Keratinocyte (primary cell): ENCODE results near the gene CHST12. TPM values are rescaled to one million over a fixed set of nuclear protein-coding genes. Genes with fewer than 3 reads are reported as not detected.

Experiments used
- DNase-seq: peaks from one replicate; pipeline ENCODE4 v3.0.0-alpha.2; 2011; ENCODE audit warnings: low read depth, missing footprints, low spot score
- FAIRE-seq: peaks from 2 replicates; lab custom pipeline; 2011; peaks lifted over from hg19 to GRCh38; lab: Jason Lieb, UNC
- H2AFZ ChIP-seq: 2 replicates; pipeline ENCODE4 v1.6.0; 2012; ENCODE audit warnings: low read length, control low read depth, inconsistent platforms; ENCODE audit not compliant: control insufficient read depth
- H3K27ac ChIP-seq: 2 replicates; pipeline ENCODE4 v1.5.1; 2011; ENCODE audit warnings: low read length; ENCODE audit not compliant: control insufficient read depth, insufficient read depth
- H3K27me3 ChIP-seq: 3 replicates; pipeline ENCODE4 v1.6.0; 2011; ENCODE audit warnings: low read length; ENCODE audit not compliant: control insufficient read depth, insufficient read depth; ENCODE audit errors: extremely low read depth
- H3K36me3 ChIP-seq, 2 experiments: 2 replicates in 1 of 2; 3 replicates in 1 of 2; pipeline ENCODE4 v1.5.1; 2011; ENCODE audit warnings: low read length in 2 of 2, mild to moderate bottlenecking in 1 of 2; ENCODE audit not compliant: control insufficient read depth in 2 of 2, insufficient read depth in 2 of 2; ENCODE audit errors: extremely low read depth in 1 of 2
- H3K4me1 ChIP-seq: 3 replicates; pipeline ENCODE4 v1.5.1; 2011; ENCODE audit warnings: low read length; ENCODE audit not compliant: control insufficient read depth, insufficient read depth; ENCODE audit errors: extremely low read depth
- H3K4me2 ChIP-seq: 3 replicates; pipeline ENCODE4 v1.6.0; 2011; ENCODE audit warnings: low read depth, low read length; ENCODE audit not compliant: control insufficient read depth, insufficient read depth; ENCODE audit errors: extremely low read depth
- H3K4me3 ChIP-seq, 3 experiments: fragments of 200-600 bp in 1 of 3; sonication (generic) in 1 of 3; 2 replicates in 2 of 3; 3 replicates in 1 of 3; pipeline ENCODE4 v1.5.1; 2011 to 2016; ENCODE audit warnings: low read length in 3 of 3, mild to moderate bottlenecking in 3 of 3, control low read depth in 2 of 3, inconsistent platforms in 1 of 3, low read depth in 1 of 3, mixed read lengths in 1 of 3, mixed run types in 1 of 3, moderate library complexity in 1 of 3; ENCODE audit not compliant: control insufficient read depth in 2 of 3, insufficient read depth in 2 of 3; ENCODE audit errors: extremely low read depth in 1 of 3
- H3K79me2 ChIP-seq: 2 replicates; pipeline ENCODE4 v1.6.0; 2012; ENCODE audit warnings: low read length; ENCODE audit not compliant: control insufficient read depth, insufficient read depth
- H3K9ac ChIP-seq: 3 replicates; pipeline ENCODE4 v1.6.0; 2011; ENCODE audit warnings: low read length; ENCODE audit not compliant: control insufficient read depth, insufficient read depth; ENCODE audit errors: extremely low read depth
- H3K9me1 ChIP-seq: 3 replicates; pipeline ENCODE4 v1.6.0; 2011; ENCODE audit warnings: low read length; ENCODE audit not compliant: control insufficient read depth, insufficient read depth; ENCODE audit errors: extremely low read depth
- H3K9me3 ChIP-seq: 2 replicates; pipeline ENCODE4 v1.5.1; 2012; ENCODE audit warnings: low read depth, low read length; ENCODE audit not compliant: control insufficient read depth
- H4K20me1 ChIP-seq: 3 replicates; pipeline ENCODE4 v1.6.0; 2011; ENCODE audit warnings: low read length; ENCODE audit not compliant: control insufficient read depth, insufficient read depth; ENCODE audit errors: extremely low read depth
- CTCF ChIP-seq, 3 experiments: IDR thresholded peaks in 1 of 3; conservative IDR thresholded peaks in 1 of 3; optimal IDR thresholded peaks in 1 of 3; 2 replicates in 2 of 3; 3 replicates in 1 of 3; pipeline versions ENCODE3 to v1.5.1; 2011; ENCODE audit warnings: low read length in 3 of 3, mild to moderate bottlenecking in 3 of 3, moderate library complexity in 2 of 3, control low read depth in 1 of 3, inconsistent platforms in 1 of 3; ENCODE audit not compliant: insufficient read depth in 2 of 3; ENCODE audit errors: extremely low read depth in 1 of 3
- EZH2 ChIP-seq: IDR thresholded peaks from one replicate; pipeline ENCODE4 v1.6.1; 2012; ENCODE audit warnings: inconsistent platforms, mild to moderate bottlenecking, low read length, moderate library complexity
- dilution Hi-C: fragments of 300-500 bp; cut with MboI; formaldehyde crosslinking; loops from one replicate; pipeline ENCODE4 v1.7.0; 2020; ENCODE audit warnings: low sequenced_read_pairs; ENCODE audit not compliant: extremely low pct_ligation_motif_present
- polyA plus RNA-seq, 5 experiments: library from polyadenylated mRNA; depleted of rRNA in 3 of 5; stranded (reverse) in 3 of 5; stranded (forward) in 1 of 5; unstranded in 1 of 5; fragments of >200 nt; gene quantifications; 1 replicate in 1 of 5; 2 replicates in 3 of 5; 3 replicates in 1 of 5; pipeline versions ENCODE4 v1.2.1 to v1.2.3, GENCODE V29; 2011 to 2012; ENCODE audit warnings: missing spikeins in 2 of 5, low read depth in 1 of 5, low replicate concordance in 1 of 5

The CHST12 gene
- polyA plus RNA-seq, 1 donor (not counting 4 experiments of a cell fraction or from before 2014, with no cell fraction given): 5.0 TPM

GRCh38 chr7:2405201-2405600 is 1.8 kb downstream of the CHST12 start:
- no peak for FAIRE-seq
- no peaks in the 10 kb centered on the region for H4K20me1 ChIP-seq
- no peak overlapping the region for H3K4me3 ChIP-seq
- peaks cover 13% of the 10 kb centered on the region for H3K4me1 ChIP-seq
- no peak overlapping the region for H3K9ac ChIP-seq
- no peaks in the 10 kb centered on the region for H3K36me3 ChIP-seq
- no peak overlapping the region for H2AFZ ChIP-seq
- no peaks in the 10 kb centered on the region for H3K9me3 ChIP-seq
- H3K27me3 ChIP-seq: no peaks in the 10 kb centered on the region
- no peak for DNase-seq
- H3K4me2 ChIP-seq: no peak overlapping the region
- TF ChIP-seq CTCF (optimal IDR thresholded peaks at IDR 0.05 in 1 of 3, IDR thresholded peaks at IDR 0.05 in 1 of 3, conservative IDR thresholded peaks at IDR 0.05 in 1 of 3; ENCODE audit: extremely low read depth in 1 of 3, insufficient read depth in 2 of 3, low read length in 3 of 3) (no peak), EZH2 (no peak)
- no peaks in the 10 kb centered on the region for H3K9me1 ChIP-seq
- H3K27ac ChIP-seq: no peak overlapping the region
- H3K79me2 ChIP-seq: no peaks in the 10 kb centered on the region
- dilution Hi-C loops: no loop called here

GRCh38 chr7:2405601-2406345 is 2.4 kb downstream of the CHST12 start:
- H2AFZ ChIP-seq: no peak overlapping the region
- no peaks in the 10 kb centered on the region for H3K9me3 ChIP-seq
- no peak for DNase-seq
- no peaks in the 10 kb centered on the region for H4K20me1 ChIP-seq
- no peak overlapping the region for H3K27ac ChIP-seq
- no peak for FAIRE-seq
- H3K79me2 ChIP-seq: no peaks in the 10 kb centered on the region
- H3K4me1 ChIP-seq: peaks cover 9% of the 10 kb centered on the region
- dilution Hi-C loops: no loop called here
- H3K27me3 ChIP-seq: no peaks in the 10 kb centered on the region
- no peak overlapping the region for H3K4me3 ChIP-seq
- no peaks in the 10 kb centered on the region for H3K36me3 ChIP-seq
- no peaks in the 10 kb centered on the region for H3K9me1 ChIP-seq
- TF ChIP-seq EZH2 (no peak), CTCF (optimal IDR thresholded peaks at IDR 0.05 in 1 of 3, IDR thresholded peaks at IDR 0.05 in 1 of 3, conservative IDR thresholded peaks at IDR 0.05 in 1 of 3; ENCODE audit: extremely low read depth in 1 of 3, insufficient read depth in 2 of 3, low read length in 3 of 3) (no peak)
- H3K9ac ChIP-seq: no peak overlapping the region
- H3K4me2 ChIP-seq: no peak overlapping the region
